ENCODE measurements around the gene DNAJC4. TPM values are rescaled to one million over a fixed set of nuclear protein-coding genes. Genes with fewer than 3 reads are reported as not detected.

The DNAJC4 gene
- total and polyA plus RNA-seq, 9 of the 15 experiments (the other 6 are each of a cell fraction or from before 2014, with no cell fraction given) = 4.0 to 32.6 (median 19.9) TPM

DNA sequence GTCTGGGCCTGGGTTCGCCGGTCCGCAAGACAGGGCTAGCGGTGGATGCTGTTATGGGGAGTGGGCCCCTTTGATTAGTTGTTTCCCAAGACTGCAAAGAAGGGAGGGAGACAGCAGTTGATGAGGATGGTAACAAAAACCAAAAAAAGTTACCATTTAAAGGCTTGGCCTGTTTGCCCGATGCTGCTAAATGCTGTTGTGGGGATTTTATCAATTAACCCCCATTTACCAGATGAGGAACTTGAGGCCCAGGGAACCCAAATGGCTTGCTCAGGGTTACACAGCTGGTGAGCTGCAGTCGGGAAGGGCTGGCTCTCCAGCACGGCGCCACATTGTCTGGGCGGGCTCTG lies 7.7 kb upstream of the DNAJC4 start:
- Histone ChIP-seq H3K4me2 (ENCODE audit: insufficient read depth, low read length) (no peak overlapping the region), H3K36me3 (ENCODE audit: control insufficient read depth, insufficient read depth, low read length) (peaks cover 63% of the 10 kb centered on the region), H3K27ac (ENCODE audit: extremely low read depth, low read depth, low read length) (no peak overlapping the region; the same call in 2 of the 3 replicates), H3K79me2 (ENCODE audit: control insufficient read depth, insufficient read depth, low read length) (peaks cover 28% of the 10 kb centered on the region), H3K9ac (ENCODE audit: insufficient read depth in 1 of 2, low read depth in 2 of 2, low read length in 2 of 2) (peak overlapping the region in 1 of 2 experiments; percentile 53; a peak in 2 of 4 replicates), H3K9me3 (replicated peaks; ENCODE audit: control insufficient read depth, insufficient read depth, low read depth, low read length) (no peaks in the 10 kb centered on the region), H3K9me1 (ENCODE audit: control insufficient read depth, insufficient read depth, low read length) (peaks cover 5% of the 10 kb centered on the region), H3K4me1 (replicated peaks in 1 of 2; ENCODE audit: control insufficient read depth in 2 of 2, insufficient read depth in 2 of 2, low read length in 2 of 2) (peaks cover 0 to 61% of the 10 kb centered on the region in 2 experiments; a peak in 3 of 5 replicates), H4K20me1 (replicated peaks; ENCODE audit: control insufficient read depth, insufficient read depth, low read length) (no peaks in the 10 kb centered on the region), H2AFZ (ENCODE audit: low read depth, low read length) (no peak overlapping the region), H3K4me3 (no peak overlapping the region), H3K27me3 (ENCODE audit: control insufficient read depth in 2 of 2, insufficient read depth in 2 of 2, low read length in 2 of 2) (no peaks in the 10 kb centered on the region)
- CTCF ChIA-PET (ENCODE audit: low intra/inter-chr PET ratio) = no interaction called here
- FAIRE-seq = no peak
- WGBS (ENCODE audit: insufficient coverage, low coverage, missing lambda C conversion rate) = 66% methylated on average over 6 of the region's 9 CpGs
- no TSS peak for BruUV-seq (replicated peaks)
- POLR2A ChIA-PET = interaction anchor here (6.3 kb wide), 1 partner anchor 15 kb away, joined by 77 read pairs; the partner anchor contains the start of gene FERMT3
- in situ Hi-C loops (cut with MboI) (no loop called here), intact Hi-C loops (cut with micrococcal nuclease) (no loop called here)
- TF ChIP-seq RUNX1 (IDR thresholded peaks at IDR 0.05; ENCODE audit: low read depth) = no peak
- peak; percentile 61; the same call in 1 of the 2 replicates for TF ChIP-seq SUPT5H (IDR thresholded peaks at IDR 0.05)
- TF ChIP-seq, protein P1, sequence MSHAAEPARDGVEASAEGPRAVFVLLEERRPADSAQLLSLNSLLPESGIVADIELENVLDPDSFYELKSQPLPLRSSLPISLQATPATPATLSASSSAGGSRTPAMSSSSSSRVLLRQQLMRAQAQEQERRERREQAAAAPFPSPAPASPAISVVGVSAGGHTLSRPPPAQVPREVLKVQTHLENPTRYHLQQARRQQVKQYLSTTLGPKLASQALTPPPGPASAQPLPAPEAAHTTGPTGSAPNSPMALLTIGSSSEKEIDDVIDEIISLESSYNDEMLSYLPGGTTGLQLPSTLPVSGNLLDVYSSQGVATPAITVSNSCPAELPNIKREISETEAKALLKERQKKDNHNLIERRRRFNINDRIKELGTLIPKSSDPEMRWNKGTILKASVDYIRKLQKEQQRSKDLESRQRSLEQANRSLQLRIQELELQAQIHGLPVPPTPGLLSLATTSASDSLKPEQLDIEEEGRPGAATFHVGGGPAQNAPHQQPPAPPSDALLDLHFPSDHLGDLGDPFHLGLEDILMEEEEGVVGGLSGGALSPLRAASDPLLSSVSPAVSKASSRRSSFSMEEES (CRISPR knock-in tag; IDR thresholded peaks at IDR 0.05) = no peak
- 0 out of 4 replicates have a peak, but pooled peaks of 1 of the 2 experiments have one; percentile 25 for TF ChIP-seq MAZ (CRISPR knock-in tag; conservative IDR thresholded peaks at IDR 0.05 in 1 of 2, IDR thresholded peaks at IDR 0.05 in 1 of 2)
- no peak for TF ChIP-seq EP400 (IDR thresholded peaks at IDR 0.05)
- peak; percentile 49; the same call in 1 of the 2 replicates for TF ChIP-seq POLR2AphosphoS2 (IDR thresholded peaks at IDR 0.05; ENCODE audit: low read length)
- TF ChIP-seq RBM25 (IDR thresholded peaks at IDR 0.05; ENCODE audit: low read depth, low read length, severe bottlenecking) = peak; percentile 20
- no peak for ATAC-seq
- DNase-seq (ENCODE audit: extremely low read depth in 1 of 4, low spot score in 3 of 4) = peak in 1 of 4 experiments; percentile 19
